HCT116 (cell line): Measurements from ENCODE around the gene SEC24D. TPM values are rescaled to one million over a fixed set of nuclear protein-coding genes. Genes with fewer than 3 reads are reported as not detected.

Experiments
- ATAC-seq: fragments of 200-7000 bp; cut with Tn5 transposase; 2 replicates; pipeline ENCODE4 v1.9.1; 2020; ENCODE audit warnings: mild to moderate bottlenecking, moderate library complexity
- BruUV-seq: library from RNA; stranded (reverse); fragments of 400-500 nt; replicated peaks from 2 replicates; lab custom pipeline; 2021; lab: Mats Ljungman, UMichigan
- CTCF ChIA-PET: fragments of 300-600 bp; sonication (Branson Sonifier 250); formaldehyde crosslinking; loops from one replicate; lab custom pipeline; 2021; ENCODE audit warnings: antibody characterized with exemption; lab: Charles Lee
- POLR2A ChIA-PET: fragments of 300-600, 350-600 bp; sonication (Branson Sonifier 250); formaldehyde crosslinking; loops from one replicate; lab custom pipeline; 2021; ENCODE audit warnings: antibody characterized with exemption; lab: Charles Lee
- RAD21 ChIA-PET, 2 experiments: fragments of 300-600 bp; sonication (Branson Sonifier 250); formaldehyde crosslinking; loops; one replicate each; lab custom pipeline; 2023; ENCODE audit warnings: low total read pairs in 2 of 2; ENCODE audit not compliant: uncharacterized antibody in 2 of 2, unreplicated experiment in 2 of 2, low non-redundant PET in 1 of 2; lab: Charles Lee
- DNase-seq: peaks from one replicate; pipeline ENCODE4 v3.0.0-alpha.2; 2010; ENCODE audit warnings: low read depth, low spot score
- H2AFZ ChIP-seq: fragments of 200-600 bp; shearing (Covaris generic), sonication (generic); 2 replicates; pipeline ENCODE4 v1.6.1; 2017; ENCODE audit warnings: low read depth, mixed run types, mixed read lengths, antibody characterized with exemption, low read length; ENCODE audit not compliant: poor library complexity, severe bottlenecking
- H3K27ac ChIP-seq: 2 replicates; pipeline ENCODE4 v1.5.1; 2012; ENCODE audit warnings: low read depth, low read length
- H3K27me3 ChIP-seq: fragments of 200-600 bp; sonication (generic); 2 replicates; pipeline ENCODE4 v1.6.1; 2016; ENCODE audit warnings: mixed run types, low read length, mixed read lengths; ENCODE audit not compliant: insufficient read depth
- H3K36me3 ChIP-seq, 2 experiments: fragments of 200-500 bp in 1 of 2; fragments of 200-600 bp in 1 of 2; sonication (Bioruptor generic) in 1 of 2; sonication (generic) in 1 of 2; 2 replicates each; pipeline versions ENCODE4 v1.5.1 to v1.6.1; 2014 to 2016; ENCODE audit warnings: low read length in 2 of 2, inconsistent platforms in 1 of 2, mixed read lengths in 1 of 2, mixed run types in 1 of 2; ENCODE audit not compliant: insufficient read depth in 2 of 2, control insufficient read depth in 1 of 2
- H3K4me1 ChIP-seq, 2 experiments: fragments of 200-600 bp in 1 of 2; sonication (generic) in 1 of 2; 2 replicates each; pipeline versions ENCODE4 v1.5.1 to v1.6.1; 2012 to 2017; ENCODE audit warnings: low read length in 2 of 2, inconsistent platforms in 1 of 2, mild to moderate bottlenecking in 1 of 2, mixed read lengths in 1 of 2, mixed run types in 1 of 2, moderate library complexity in 1 of 2; ENCODE audit not compliant: insufficient read depth in 2 of 2, control insufficient read depth in 1 of 2
- H3K4me2 ChIP-seq: fragments of 200-600 bp; sonication (generic); 2 replicates; pipeline ENCODE4 v1.6.1; 2017; ENCODE audit warnings: mixed run types, low read length, mixed read lengths
- H3K4me3 ChIP-seq, 2 experiments: fragments of 200-600 bp in 1 of 2; sonication (generic) in 1 of 2; replicated peaks in 1 of 2; 2 replicates each; pipeline ENCODE4 v1.5.1; 2011 to 2016; ENCODE audit warnings: low read length in 2 of 2, control low read depth in 1 of 2, low read depth in 1 of 2, mild to moderate bottlenecking in 1 of 2, mixed read lengths in 1 of 2, mixed run types in 1 of 2
- H3K79me2 ChIP-seq: fragments of 200-600 bp; sonication (generic); 2 replicates; pipeline ENCODE4 v1.6.1; 2017; ENCODE audit warnings: mild to moderate bottlenecking, mixed run types, low read length, moderate library complexity, mixed read lengths; ENCODE audit not compliant: insufficient read depth
- H3K9ac ChIP-seq: fragments of 200-600 bp; sonication (generic); 2 replicates; pipeline ENCODE4 v1.6.1; 2016; ENCODE audit warnings: low read length, mixed read lengths
- H3K9me2 ChIP-seq: fragments of 200-600 bp; sonication (generic), shearing (Covaris generic); 2 replicates; pipeline ENCODE4 v1.6.1; 2017; ENCODE audit warnings: mixed run types, mild to moderate bottlenecking, moderate library complexity; ENCODE audit not compliant: insufficient read depth
- H3K9me3 ChIP-seq, 2 experiments: fragments of 200-500 bp in 1 of 2; fragments of 200-600 bp in 1 of 2; sonication (Bioruptor generic) in 1 of 2; sonication (generic) in 1 of 2; 2 replicates each; pipeline ENCODE4 v1.6.1; 2014 to 2017; ENCODE audit warnings: low read length in 2 of 2, mixed read lengths in 2 of 2, inconsistent platforms in 1 of 2, low read depth in 1 of 2, mild to moderate bottlenecking in 1 of 2, mixed run types in 1 of 2, moderate library complexity in 1 of 2; ENCODE audit not compliant: control insufficient read depth in 1 of 2, insufficient read depth in 1 of 2
- H4K20me1 ChIP-seq: fragments of 200-600 bp; sonication (generic), shearing (Covaris generic); 2 replicates; pipeline ENCODE4 v1.6.1; 2017; ENCODE audit warnings: mixed run types, mild to moderate bottlenecking, moderate library complexity; ENCODE audit not compliant: insufficient read depth
- CEBPB ChIP-seq: IDR thresholded peaks from 2 replicates; pipeline ENCODE4 v1.6.1; 2012; ENCODE audit warnings: low read depth
- JUND ChIP-seq: IDR thresholded peaks from 2 replicates; pipeline ENCODE4 v1.6.1; 2012
- SP1 ChIP-seq: IDR thresholded peaks from 2 replicates; pipeline ENCODE4 v1.6.1; 2012; ENCODE audit warnings: low read depth
- TCF7L2 ChIP-seq: IDR thresholded peaks from 2 replicates; pipeline ENCODE4 v1.7.0; 2011; ENCODE audit warnings: borderline replicate concordance, inconsistent platforms; ENCODE audit not compliant: insufficient read depth, insufficient read length; ENCODE audit errors: extremely low read depth
- intact Hi-C: fragments of 100-400 bp; cut with micrococcal nuclease; formaldehyde crosslinking; loops from 2 replicates; pipeline ENCODE4 v1.10.0; 2022
- total RNA-seq: library from RNA; stranded (reverse); gene quantifications from one replicate; pipeline ENCODE4 v1.2.1, GENCODE V29; 2021; ENCODE audit not compliant: unreplicated experiment
- TF ChIP-seq, protein P1 (sequence below): IDR thresholded peaks from 2 replicates; pipeline ENCODE4 v1.6.1; 2011; ENCODE audit warnings: mild to moderate bottlenecking, low read length, moderate library complexity; ENCODE audit not compliant: insufficient replicate concordance; ENCODE audit errors: extremely low read depth

SEC24D gene
- total RNA-seq, 1 experiment from 2014 or later: 28.5 TPM

DNA sequence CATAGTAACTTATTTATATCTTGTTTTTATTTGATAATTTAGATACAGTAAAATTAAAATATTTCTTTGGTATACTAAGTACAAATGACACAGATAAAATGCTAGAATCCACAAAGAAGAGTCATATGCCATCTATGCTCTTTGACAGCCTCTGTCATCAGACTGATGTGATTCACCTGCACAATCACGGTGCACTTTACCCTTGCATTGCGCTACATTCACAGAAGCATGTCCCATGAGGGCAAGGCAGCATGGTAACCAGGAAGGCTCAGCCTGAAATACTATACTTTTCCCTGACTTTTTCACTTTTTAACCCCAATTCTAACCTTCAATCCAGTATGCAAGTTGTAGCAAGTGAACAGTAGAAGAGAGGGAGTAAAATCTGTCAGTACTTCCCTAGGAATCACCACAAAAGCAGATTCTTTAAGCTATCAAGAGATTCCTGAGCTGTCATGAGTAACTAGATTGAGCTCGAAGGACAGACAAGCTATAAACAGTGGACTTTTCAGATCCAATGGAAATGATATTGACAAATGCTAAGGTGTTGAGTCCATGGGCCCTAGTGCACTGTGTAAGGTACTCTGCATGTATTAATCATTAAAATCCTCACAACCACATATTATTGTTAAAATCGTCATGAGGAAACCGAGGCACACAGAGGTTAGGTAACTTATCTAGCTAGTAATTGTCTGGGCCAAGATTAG, 14.2 kb downstream of the SEC24D start:
- Histone ChIP-seq H3K9me3 (no peaks in the 10 kb centered on the region), H3K27ac (no peak overlapping the region), H3K27me3 (no peaks in the 10 kb centered on the region), H3K9me2 (no peaks in the 10 kb centered on the region), H2AFZ (no peak overlapping the region), H3K79me2 (peaks cover 6% of the 10 kb centered on the region; the same call in 1 of the 2 replicates), H3K36me3 (no peaks in the 10 kb centered on the region), H4K20me1 (no peaks in the 10 kb centered on the region), H3K4me3 (no peak overlapping the region), H3K4me1 (peaks cover 12 to 26% of the 10 kb centered on the region in 2 experiments), H3K4me2 (no peak overlapping the region), H3K9ac (no peak overlapping the region)
- no TSS peak for BruUV-seq
- DNase-seq (no peak), ATAC-seq (no peak)
- RAD21 ChIA-PET: no interaction called here
- intact Hi-C loops: no loop called here
- TF ChIP-seq CEBPB: no peak
- TF ChIP-seq, protein P1, sequence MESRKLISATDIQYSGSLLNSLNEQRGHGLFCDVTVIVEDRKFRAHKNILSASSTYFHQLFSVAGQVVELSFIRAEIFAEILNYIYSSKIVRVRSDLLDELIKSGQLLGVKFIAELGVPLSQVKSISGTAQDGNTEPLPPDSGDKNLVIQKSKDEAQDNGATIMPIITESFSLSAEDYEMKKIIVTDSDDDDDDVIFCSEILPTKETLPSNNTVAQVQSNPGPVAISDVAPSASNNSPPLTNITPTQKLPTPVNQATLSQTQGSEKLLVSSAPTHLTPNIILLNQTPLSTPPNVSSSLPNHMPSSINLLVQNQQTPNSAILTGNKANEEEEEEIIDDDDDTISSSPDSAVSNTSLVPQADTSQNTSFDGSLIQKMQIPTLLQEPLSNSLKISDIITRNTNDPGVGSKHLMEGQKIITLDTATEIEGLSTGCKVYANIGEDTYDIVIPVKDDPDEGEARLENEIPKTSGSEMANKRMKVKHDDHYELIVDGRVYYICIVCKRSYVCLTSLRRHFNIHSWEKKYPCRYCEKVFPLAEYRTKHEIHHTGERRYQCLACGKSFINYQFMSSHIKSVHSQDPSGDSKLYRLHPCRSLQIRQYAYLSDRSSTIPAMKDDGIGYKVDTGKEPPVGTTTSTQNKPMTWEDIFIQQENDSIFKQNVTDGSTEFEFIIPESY: no peak
- TF ChIP-seq TCF7L2: no peak
- no peak for TF ChIP-seq JUND
- POLR2A ChIA-PET: no interaction called here
- CTCF ChIA-PET: no interaction called here

DNA sequence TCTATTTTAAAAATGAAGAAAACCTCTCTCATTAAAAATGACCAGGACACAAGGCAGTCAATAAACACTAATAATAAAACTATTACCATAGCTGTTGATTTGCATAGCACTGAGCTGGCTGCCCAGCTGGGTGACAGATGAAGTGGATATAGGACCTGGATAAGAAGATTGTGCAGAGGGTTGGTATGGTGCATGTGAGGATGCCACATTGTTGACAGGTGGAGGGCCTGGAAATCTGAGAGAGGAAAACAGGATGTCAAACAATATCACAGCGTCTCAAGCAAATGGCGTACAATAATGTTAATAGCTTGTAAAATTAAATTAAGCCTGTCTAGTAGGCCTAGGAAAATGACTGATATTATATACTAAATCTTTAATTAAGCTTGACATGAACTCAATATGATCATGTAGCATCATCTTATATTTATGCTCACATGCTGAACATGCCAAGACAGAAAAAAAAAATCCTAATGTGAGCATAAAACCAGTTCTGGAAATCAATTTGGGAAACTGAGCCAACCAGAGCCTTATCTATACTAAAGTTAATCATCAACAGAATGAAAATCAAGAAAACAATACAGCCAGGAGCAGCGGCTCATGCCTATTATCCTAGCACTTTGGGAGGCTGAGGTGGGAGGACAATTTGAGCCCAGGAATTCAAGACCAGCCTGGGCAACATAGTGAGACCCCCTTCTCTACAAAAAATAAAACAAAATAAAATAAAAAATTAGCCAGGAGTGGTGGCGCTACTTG, 18.6 kb downstream of the SEC24D start:
- no peak for TF ChIP-seq SP1
- Histone ChIP-seq H3K27me3 (no peaks in the 10 kb centered on the region), H3K9me3 (no peaks in the 10 kb centered on the region), H2AFZ (no peak overlapping the region), H3K4me1 (peaks cover 0 to 2% of the 10 kb centered on the region in 2 experiments; a peak in 1 of 4 replicates), H3K4me2 (no peak overlapping the region), H4K20me1 (no peaks in the 10 kb centered on the region), H3K27ac (no peak overlapping the region), H3K36me3 (peaks cover 3 to 8% of the 10 kb centered on the region in 2 experiments; a peak in 2 of 4 replicates), H3K4me3 (no peak overlapping the region), H3K9me2 (no peaks in the 10 kb centered on the region), H3K79me2 (no peaks in the 10 kb centered on the region), H3K9ac (no peak overlapping the region)
- intact Hi-C loops: no loop called here
- DNase-seq: no peak
- no peak for ATAC-seq
- POLR2A ChIA-PET: no interaction called here
- BruUV-seq: no TSS peak
- RAD21 ChIA-PET: no interaction called here
- CTCF ChIA-PET: no interaction called here
